Duodenal mucosa (tissue), 2 donors: ENCODE measurements around the gene MOV10L1.

Source experiments
- H3K27ac ChIP-seq: one replicate; pipeline ENCODE4 v1.7.0; 2013; ENCODE audit warnings: low read depth, low read length
- H3K27me3 ChIP-seq, 2 donors: one replicate each; pipeline ENCODE4 v1.7.0; 2013; ENCODE audit warnings: low read length in 2 of 2, control low read depth in 1 of 2; ENCODE audit not compliant: insufficient read depth in 2 of 2, control insufficient read depth in 1 of 2
- H3K36me3 ChIP-seq, 2 donors: one replicate each; pipeline ENCODE4 v1.7.0; 2013; ENCODE audit warnings: low read length in 2 of 2, control low read depth in 1 of 2; ENCODE audit not compliant: insufficient read depth in 2 of 2, control insufficient read depth in 1 of 2
- H3K4me1 ChIP-seq, 2 donors: one replicate each; pipeline ENCODE4 v1.7.0; 2013; ENCODE audit warnings: low read length in 2 of 2, control low read depth in 1 of 2; ENCODE audit not compliant: insufficient read depth in 2 of 2, control insufficient read depth in 1 of 2
- H3K4me3 ChIP-seq, 2 donors: one replicate each; pipeline ENCODE4 v1.7.0; 2013; ENCODE audit warnings: low read length in 2 of 2, low read depth in 1 of 2
- H3K9ac ChIP-seq, 2 donors: one replicate each; pipeline ENCODE4 v1.7.0; 2013; ENCODE audit warnings: low read length in 2 of 2, low read depth in 1 of 2
- H3K9me3 ChIP-seq, 2 donors: one replicate each; pipeline ENCODE4 v1.7.0; 2013; ENCODE audit warnings: low read length in 2 of 2, control low read depth in 1 of 2; ENCODE audit not compliant: control insufficient read depth in 1 of 2

Gene MOV10L1

GRCh38 chr22:50182176-50183081, 92.6 kb downstream of the MOV10L1 start:
- H3K27ac ChIP-seq, result no peak overlapping the region

GRCh38 chr22:50183141-50183971, 93.5 kb downstream of the MOV10L1 start:
- Histone ChIP-seq H3K9me3 (no peaks in the 10 kb centered on the region), H3K27me3 (peaks cover 0 to 7% of the 10 kb centered on the region in 2 donors), H3K4me3 (no peak overlapping the region), H3K27ac (no peak overlapping the region), H3K4me1 (peaks cover 19 to 32% of the 10 kb centered on the region in 2 donors), H3K9ac (no peak overlapping the region), H3K36me3 (no peaks in the 10 kb centered on the region)

More at GRCh38 chr22:50182176-50183081, 92.6 kb downstream of the MOV10L1 start:
- Histone ChIP-seq H3K9ac (no peak overlapping the region), H3K4me1 (peaks cover 17 to 30% of the 10 kb centered on the region in 2 donors), H3K27me3 (peaks cover 0 to 7% of the 10 kb centered on the region in 2 donors), H3K36me3 (no peaks in the 10 kb centered on the region), H3K4me3 (no peak overlapping the region), H3K9me3 (no peaks in the 10 kb centered on the region)

DNA sequence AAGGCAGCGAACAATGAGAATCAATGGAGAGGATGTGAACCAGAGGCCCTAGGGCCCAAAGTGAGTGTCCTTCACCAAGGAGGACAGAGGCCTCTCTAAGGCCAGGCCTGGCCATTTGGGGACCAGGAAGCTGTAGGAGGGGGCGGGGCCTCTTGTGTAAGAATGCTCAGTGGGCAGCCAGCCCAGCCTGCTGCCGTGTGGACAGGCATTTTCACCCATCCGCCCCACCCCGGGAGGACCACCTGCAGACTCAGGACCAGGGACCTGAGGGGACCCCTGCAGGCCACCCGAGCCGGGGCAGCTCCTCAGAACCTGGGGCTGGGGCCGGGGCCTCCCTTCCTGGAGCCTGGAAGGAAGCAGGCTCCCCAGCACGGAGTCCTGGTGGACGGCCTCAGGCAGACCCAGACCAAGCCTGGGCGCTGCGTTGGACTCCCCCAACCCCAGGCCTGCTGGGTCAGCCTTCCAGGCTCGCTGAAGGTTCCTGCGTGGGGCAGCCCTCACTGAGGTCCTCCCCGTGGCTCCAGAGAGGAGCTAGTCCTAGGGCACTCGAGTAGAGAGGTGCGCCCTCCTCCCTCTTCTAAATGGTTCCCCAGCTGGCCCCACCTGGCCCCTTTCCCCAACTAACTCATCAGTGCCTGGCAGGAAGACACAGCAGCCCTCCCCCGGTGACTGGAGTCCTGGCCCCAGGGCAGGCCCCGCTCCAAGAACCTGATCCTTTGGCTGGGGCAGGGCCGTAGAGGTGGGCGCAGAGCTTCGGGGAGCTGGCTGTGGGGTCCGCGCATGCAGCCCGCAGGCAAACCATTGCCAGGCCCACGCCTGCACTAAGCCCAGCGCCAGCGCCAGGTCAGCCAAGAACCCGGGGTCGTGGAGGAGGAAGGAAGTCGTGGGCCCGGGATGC, 94.4 kb downstream of the MOV10L1 start:
- Histone ChIP-seq H3K36me3 (no peaks in the 10 kb centered on the region), H3K27ac (no peak overlapping the region), H3K27me3 (peaks cover 0 to under 1% of the 10 kb centered on the region in 2 donors), H3K9ac (no peak overlapping the region), H3K9me3 (no peaks in the 10 kb centered on the region), H3K4me3 (no peak overlapping the region), H3K4me1 (peaks cover 28 to 41% of the 10 kb centered on the region in 2 donors)

DNA sequence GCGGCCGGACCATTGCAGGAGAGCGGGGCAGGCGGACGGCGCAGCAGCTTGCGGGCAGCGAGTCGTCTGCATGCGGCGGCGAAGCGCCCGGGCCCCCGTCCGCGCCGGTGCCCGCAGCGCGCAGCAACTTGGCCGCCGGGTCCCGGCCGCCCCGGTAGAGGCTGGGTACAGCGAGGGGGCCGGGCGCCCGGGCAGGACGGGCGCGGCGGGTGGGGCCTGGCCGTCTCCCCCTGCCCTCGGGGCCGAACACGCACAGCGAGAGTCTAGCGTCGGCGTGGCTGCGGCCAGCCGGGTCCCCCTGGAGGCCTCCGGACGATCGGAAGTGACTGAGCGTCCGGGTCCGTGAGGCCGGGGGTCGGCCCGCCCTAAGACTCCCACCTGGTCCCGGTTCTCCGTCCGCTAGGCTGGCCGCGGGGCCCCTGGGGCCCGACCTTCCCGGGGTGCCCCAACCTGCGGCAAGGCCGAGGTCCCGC, 95.1 kb downstream of the MOV10L1 start:
- H3K27ac ChIP-seq, result no peak overlapping the region
- peak overlapping the region; percentile 75 to 84 for H3K4me3 ChIP-seq
- H3K9me3 ChIP-seq, result no peaks in the 10 kb centered on the region
- no peaks in the 10 kb centered on the region for H3K27me3 ChIP-seq
- H3K4me1 ChIP-seq, result peaks cover 31 to 43% of the 10 kb centered on the region in 2 donors
- H3K36me3 ChIP-seq, result no peaks in the 10 kb centered on the region
- H3K9ac ChIP-seq, result peak overlapping the region; percentile 68 to 88

DNA sequence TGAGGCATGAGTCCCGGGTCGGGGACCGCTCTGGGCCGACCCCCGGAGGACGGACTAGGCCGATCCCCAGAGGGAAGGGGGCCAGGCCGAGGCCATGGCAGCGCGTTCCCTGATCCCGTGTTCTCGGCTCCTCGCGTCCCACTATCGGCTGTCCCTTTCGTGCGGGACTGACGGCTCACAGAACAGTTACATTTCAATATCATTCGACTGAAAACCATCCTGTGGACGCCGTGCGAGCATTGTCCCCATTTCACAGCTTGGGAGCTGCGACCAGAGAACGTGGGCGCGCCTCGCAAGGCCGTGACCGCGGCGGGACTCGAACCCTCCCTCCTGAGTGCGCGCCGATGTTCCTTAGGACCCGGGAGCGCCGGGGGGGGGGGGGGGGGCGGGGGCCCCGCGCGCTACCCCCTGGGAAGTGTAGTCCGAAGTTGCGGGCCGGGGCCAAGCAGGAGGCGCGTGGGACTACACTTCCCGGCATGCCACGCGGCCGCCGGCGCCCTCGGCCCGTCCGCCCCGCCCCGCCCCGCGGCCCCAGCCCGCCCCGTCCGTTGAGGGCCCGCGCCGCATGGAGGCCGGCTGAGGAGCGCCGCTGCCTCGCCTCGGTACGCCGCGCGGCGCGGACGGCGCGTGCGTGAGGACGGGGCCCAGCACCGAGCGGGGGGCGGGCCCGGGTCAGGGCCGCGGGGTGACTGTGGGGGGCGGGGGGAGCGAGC, 95.7 kb downstream of the MOV10L1 start, which contains the start of gene TRABD:
TRABD (plus strand) TSS at position 539 of the 713 bp plus-strand sequence. CDS start 7,148 bp downstream, outside the sequence.
- peak within 1 kb of the TSS; percentile 71 to 88 for H3K9ac ChIP-seq
- no peaks in the 10 kb centered on the region for H3K36me3 ChIP-seq
- peaks cover 33 to 46% of the 10 kb centered on the region in 2 donors for H3K4me1 ChIP-seq
- H3K9me3 ChIP-seq, result no peaks in the 10 kb centered on the region
- H3K4me3 ChIP-seq, result peak within 1 kb of the TSS; percentile 75 to 84
- no peaks in the 10 kb centered on the region for H3K27me3 ChIP-seq
- H3K27ac ChIP-seq, result peak within 1 kb of the TSS; percentile 20

- H3K4me1 ChIP-seq, result peaks cover 40 to 52% of the 10 kb centered on the region in 2 donors
- H3K9ac ChIP-seq, result peak overlapping the region; percentile 69 to 71
- no peaks in the 10 kb centered on the region for H3K36me3 ChIP-seq
- peak overlapping the region; percentile 20 for H3K27ac ChIP-seq
- H3K27me3 ChIP-seq, result no peaks in the 10 kb centered on the region
- H3K9me3 ChIP-seq, result no peaks in the 10 kb centered on the region
- peak overlapping the region; percentile 70 to 71 for H3K4me3 ChIP-seq
These were observed 96.4 kb downstream of the MOV10L1 start for GRCh38 chr22:50186181-50186714.

DNA sequence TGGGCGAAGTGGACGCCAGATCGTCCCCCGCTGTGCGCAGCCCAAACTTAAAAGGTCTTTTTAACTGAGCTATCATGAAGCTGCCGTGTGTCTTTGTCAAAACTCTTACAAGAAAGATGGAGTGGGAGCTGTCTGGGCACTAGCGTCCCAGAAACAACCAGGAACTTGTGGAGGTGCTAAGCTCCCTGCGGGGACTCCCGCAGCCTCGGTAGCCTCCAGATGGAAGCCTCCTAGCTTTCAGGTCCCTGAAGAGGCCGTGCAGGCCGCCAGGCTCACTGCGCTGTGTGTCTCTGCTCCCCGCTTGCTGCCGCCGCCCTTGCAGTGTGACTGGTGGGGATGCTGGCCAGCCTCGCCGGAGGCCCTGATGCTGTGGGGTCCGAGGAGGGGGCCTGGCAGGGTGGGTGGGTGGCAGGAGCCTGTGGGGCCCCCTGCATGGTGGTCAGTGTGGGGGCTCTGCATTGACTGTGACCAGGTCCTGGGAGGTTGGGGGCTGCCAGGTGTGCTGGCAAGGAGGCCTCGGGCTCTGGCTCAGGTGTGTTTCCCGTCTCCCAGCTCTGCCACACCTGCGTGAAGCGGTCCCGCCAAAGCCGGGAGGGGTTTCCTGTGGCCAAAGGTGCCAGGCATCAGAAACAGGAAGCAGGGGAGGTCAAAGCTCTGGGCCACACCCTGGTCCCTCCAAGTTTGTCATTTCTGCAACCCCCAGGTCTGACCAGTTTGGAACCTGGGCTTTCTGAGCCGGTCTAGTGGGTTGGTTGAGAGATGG, 97.1 kb downstream of the MOV10L1 start:
- Histone ChIP-seq H3K27ac (peak overlapping the region; percentile 20), H3K36me3 (no peaks in the 10 kb centered on the region), H3K9ac (peak overlapping the region; percentile 69 to 71), H3K4me3 (peak overlapping the region; percentile 70 to 71), H3K9me3 (no peaks in the 10 kb centered on the region), H3K4me1 (peaks cover 42 to 58% of the 10 kb centered on the region in 2 donors), H3K27me3 (no peaks in the 10 kb centered on the region)

DNA sequence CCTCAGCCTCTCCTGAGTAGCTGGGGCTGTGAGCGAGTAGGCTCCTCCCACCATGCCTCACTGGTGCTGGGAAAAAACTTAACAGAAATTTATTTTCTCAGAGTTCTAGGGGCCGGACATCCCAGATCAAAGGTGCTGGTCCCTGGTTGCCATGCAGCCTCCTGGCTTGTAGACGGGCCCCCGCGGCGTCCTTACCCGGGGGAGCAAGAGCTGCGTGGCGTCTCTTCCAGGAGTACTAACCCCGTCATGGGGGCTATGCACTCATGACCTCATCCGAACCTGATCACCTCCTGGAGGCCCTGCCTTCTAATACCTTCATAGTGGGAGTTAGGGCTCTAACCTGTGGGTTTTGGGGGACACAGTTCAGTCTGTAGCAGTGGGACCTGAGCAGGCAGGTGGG, 98.5 kb downstream of the MOV10L1 start:
- no peak overlapping the region for H3K27ac ChIP-seq
- H3K36me3 ChIP-seq, result peaks cover 3 to 4% of the 10 kb centered on the region in 2 donors
- no peak overlapping the region for H3K4me3 ChIP-seq
- no peak overlapping the region for H3K9ac ChIP-seq
- H3K27me3 ChIP-seq, result no peaks in the 10 kb centered on the region
- H3K9me3 ChIP-seq, result no peaks in the 10 kb centered on the region
- peaks cover 42 to 73% of the 10 kb centered on the region in 2 donors for H3K4me1 ChIP-seq
